AG09309 (cell line): ENCODE measurements around the gene MYBPH.

Experiments used
- DNase-seq: peaks from one replicate; pipeline ENCODE4 v3.0.0-alpha.2; 2010; ENCODE audit warnings: low read depth
- H3K4me3 ChIP-seq: 2 replicates; pipeline ENCODE4 v1.5.1; 2011; ENCODE audit warnings: mild to moderate bottlenecking, low read depth, low read length, moderate library complexity; ENCODE audit not compliant: control insufficient read depth
- TF ChIP-seq, protein P1 (sequence below): IDR thresholded peaks from 2 replicates; pipeline ENCODE4 v1.5.1; 2011; ENCODE audit warnings: mild to moderate bottlenecking, low read depth, low read length, inconsistent platforms; ENCODE audit not compliant: insufficient read depth, control insufficient read depth; ENCODE audit errors: missing control alignments

The MYBPH gene

DNA sequence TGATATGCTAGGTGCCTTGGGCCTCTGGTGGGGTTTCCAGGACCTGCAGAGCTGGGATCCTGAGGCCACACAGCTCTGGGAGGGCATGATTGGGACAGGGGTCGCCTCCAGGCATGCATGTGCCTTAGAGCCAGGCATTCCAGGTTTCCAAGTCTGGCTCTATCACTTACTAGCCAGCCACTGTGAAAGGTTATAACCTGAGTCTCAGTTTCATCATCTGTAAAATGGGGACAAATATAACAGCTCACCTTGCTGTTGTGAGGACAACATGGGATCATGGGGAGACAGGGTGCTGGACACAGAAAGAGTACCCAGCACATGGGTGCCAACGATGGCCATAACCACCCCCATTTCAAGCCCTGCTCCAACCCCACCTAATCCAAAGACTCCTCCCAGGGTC is 8.2 kb upstream of the MYBPH start:
- no peak overlapping the region for H3K4me3 ChIP-seq
- DNase-seq = no peak
- TF ChIP-seq, protein P1, sequence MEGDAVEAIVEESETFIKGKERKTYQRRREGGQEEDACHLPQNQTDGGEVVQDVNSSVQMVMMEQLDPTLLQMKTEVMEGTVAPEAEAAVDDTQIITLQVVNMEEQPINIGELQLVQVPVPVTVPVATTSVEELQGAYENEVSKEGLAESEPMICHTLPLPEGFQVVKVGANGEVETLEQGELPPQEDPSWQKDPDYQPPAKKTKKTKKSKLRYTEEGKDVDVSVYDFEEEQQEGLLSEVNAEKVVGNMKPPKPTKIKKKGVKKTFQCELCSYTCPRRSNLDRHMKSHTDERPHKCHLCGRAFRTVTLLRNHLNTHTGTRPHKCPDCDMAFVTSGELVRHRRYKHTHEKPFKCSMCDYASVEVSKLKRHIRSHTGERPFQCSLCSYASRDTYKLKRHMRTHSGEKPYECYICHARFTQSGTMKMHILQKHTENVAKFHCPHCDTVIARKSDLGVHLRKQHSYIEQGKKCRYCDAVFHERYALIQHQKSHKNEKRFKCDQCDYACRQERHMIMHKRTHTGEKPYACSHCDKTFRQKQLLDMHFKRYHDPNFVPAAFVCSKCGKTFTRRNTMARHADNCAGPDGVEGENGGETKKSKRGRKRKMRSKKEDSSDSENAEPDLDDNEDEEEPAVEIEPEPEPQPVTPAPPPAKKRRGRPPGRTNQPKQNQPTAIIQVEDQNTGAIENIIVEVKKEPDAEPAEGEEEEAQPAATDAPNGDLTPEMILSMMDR = no peak

- TF ChIP-seq, protein P1 = no peak
- DNase-seq = no peak
These were observed 6.8 kb upstream of the MYBPH start for GRCh38 chr1:203182387-203182953.

GRCh38 chr1:203181586-203182386 is 6.2 kb upstream of the MYBPH start:
- TF ChIP-seq, protein P1 = no peak
- no peak for DNase-seq
- no peak overlapping the region for H3K4me3 ChIP-seq

More at GRCh38 chr1:203182387-203182953, 6.8 kb upstream of the MYBPH start:
- H3K4me3 ChIP-seq = no peak overlapping the region

GRCh38 chr1:203180611-203181330 is 5.1 kb upstream of the MYBPH start:
- DNase-seq = no peak
- TF ChIP-seq, protein P1 = no peak
- no peak overlapping the region for H3K4me3 ChIP-seq

DNA sequence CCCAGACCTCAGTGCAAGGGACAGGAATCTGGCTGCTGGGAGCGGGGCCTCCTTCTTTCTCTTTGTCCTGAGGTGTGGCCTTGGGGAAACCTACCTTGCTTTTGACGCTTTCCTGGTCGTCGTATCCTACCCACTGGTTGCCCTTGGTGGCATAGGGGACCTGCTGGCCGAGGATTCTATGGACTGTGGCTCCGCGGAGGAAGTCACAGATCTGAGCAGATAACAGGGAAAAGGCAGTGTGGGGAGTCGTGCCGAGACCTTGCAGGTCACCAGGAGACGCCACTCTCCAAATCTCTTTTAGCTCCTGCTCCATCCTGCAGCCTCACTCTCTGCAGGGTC is 4.0 kb upstream of the MYBPH start:
- no peak for DNase-seq

More for the DNA sequence above, 4.0 kb upstream of the MYBPH start:
- H3K4me3 ChIP-seq = no peak overlapping the region
- TF ChIP-seq, protein P1 = no peak
